ENCODE data around the gene CDADC1.

DNA sequence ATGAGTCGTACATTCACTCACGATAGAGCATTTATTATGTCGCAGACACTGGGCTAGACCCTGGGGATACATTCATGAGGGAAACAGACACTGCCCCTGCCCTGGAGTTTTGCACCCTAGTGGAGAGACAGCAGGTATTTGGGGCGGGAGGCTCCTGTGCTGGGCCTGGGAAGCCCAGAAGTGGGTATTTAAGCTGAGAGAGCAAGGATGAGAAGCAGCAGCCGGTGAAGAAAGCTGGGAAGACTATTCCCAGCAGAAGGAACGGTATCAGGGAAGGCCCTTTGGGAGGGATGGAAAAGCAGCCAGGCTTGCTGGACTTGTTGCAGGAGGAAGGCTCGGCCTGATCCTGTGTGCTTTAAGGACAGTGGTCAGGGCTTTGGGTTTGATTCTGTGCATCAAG, 54.5 kb downstream of the CDADC1 start:
- TF ChIP-seq, protein P1, sequence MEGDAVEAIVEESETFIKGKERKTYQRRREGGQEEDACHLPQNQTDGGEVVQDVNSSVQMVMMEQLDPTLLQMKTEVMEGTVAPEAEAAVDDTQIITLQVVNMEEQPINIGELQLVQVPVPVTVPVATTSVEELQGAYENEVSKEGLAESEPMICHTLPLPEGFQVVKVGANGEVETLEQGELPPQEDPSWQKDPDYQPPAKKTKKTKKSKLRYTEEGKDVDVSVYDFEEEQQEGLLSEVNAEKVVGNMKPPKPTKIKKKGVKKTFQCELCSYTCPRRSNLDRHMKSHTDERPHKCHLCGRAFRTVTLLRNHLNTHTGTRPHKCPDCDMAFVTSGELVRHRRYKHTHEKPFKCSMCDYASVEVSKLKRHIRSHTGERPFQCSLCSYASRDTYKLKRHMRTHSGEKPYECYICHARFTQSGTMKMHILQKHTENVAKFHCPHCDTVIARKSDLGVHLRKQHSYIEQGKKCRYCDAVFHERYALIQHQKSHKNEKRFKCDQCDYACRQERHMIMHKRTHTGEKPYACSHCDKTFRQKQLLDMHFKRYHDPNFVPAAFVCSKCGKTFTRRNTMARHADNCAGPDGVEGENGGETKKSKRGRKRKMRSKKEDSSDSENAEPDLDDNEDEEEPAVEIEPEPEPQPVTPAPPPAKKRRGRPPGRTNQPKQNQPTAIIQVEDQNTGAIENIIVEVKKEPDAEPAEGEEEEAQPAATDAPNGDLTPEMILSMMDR (conservative IDR thresholded peaks at IDR 0.05; ENCODE audit: low read depth in 2 of 2): no peak
- TF ChIP-seq POLR2AphosphoS5 (IDR thresholded peaks at IDR 0.05; ENCODE audit: low read depth) (no peak), CREB1 (CRISPR knock-in tag; IDR thresholded peaks at IDR 0.05; ENCODE audit: low read depth) (no peak), EZH2phosphoT487 (IDR thresholded peaks at IDR 0.05; ENCODE audit: unreplicated experiment) (no peak)
